CD4-positive, alpha-beta memory T cell (primary cell): ENCODE data around the gene CES2. TPM values are rescaled to one million over a fixed set of nuclear protein-coding genes. Genes with fewer than 3 reads are reported as not detected.

ENCODE experiments used
- CTCF ChIA-PET: fragments of 350-600 bp; sonication (Branson Sonifier 250); formaldehyde crosslinking; loops from one replicate; lab custom pipeline; 2021; ENCODE audit warnings: inconsistent platforms; ENCODE audit not compliant: partially characterized antibody; lab: Charles Lee
- POLR2A ChIA-PET: fragments of 350-600 bp; sonication (Branson Sonifier 250); formaldehyde crosslinking; loops from one replicate; lab custom pipeline; 2021; ENCODE audit not compliant: partially characterized antibody; lab: Charles Lee
- DNase-seq, 5 donors: peaks; one replicate each; pipeline versions ENCODE4 v3.0.0 to v3.0.0-alpha.2; 2020 to 2022; ENCODE audit warnings: mixed read lengths in 1 of 5
- H3K27ac ChIP-seq: one replicate; pipeline ENCODE4 v1.7.0; 2013; ENCODE audit warnings: low read depth, low read length
- H3K27me3 ChIP-seq: 2 replicates; pipeline ENCODE4 v1.7.0; 2013; ENCODE audit warnings: mild to moderate bottlenecking, low read length, moderate library complexity; ENCODE audit not compliant: insufficient read depth
- H3K36me3 ChIP-seq: 2 replicates; pipeline ENCODE4 v1.7.0; 2013; ENCODE audit warnings: mild to moderate bottlenecking, low read length, moderate library complexity; ENCODE audit not compliant: insufficient read depth
- H3K4me1 ChIP-seq: 2 replicates; pipeline ENCODE4 v1.7.0; 2013; ENCODE audit warnings: mild to moderate bottlenecking, low read length, moderate library complexity; ENCODE audit not compliant: insufficient read depth
- H3K4me3 ChIP-seq, 2 donors: one replicate each; pipeline ENCODE4 v1.7.0; 2013; ENCODE audit warnings: low read length in 2 of 2, mild to moderate bottlenecking in 1 of 2
- H3K9me3 ChIP-seq, 2 donors: one replicate each; pipeline ENCODE4 v1.7.0; 2013; ENCODE audit warnings: low read length in 2 of 2, control low read depth in 1 of 2; ENCODE audit not compliant: control insufficient read depth in 1 of 2
- H3K27ac Mint-ChIP-seq, 7 donors: one replicate each; pipeline ENCODE4 v1.8.0; 2020 to 2021; ENCODE audit warnings: mixed read lengths in 7 of 7, mild to moderate bottlenecking in 6 of 7, inconsistent platforms in 3 of 7, moderate library complexity in 3 of 7
- H3K27me3 Mint-ChIP-seq, 2 donors: one replicate each; pipeline ENCODE4 v1.8.0; 2020 to 2021; ENCODE audit warnings: mixed read lengths in 2 of 2
- H3K36me3 Mint-ChIP-seq, 2 donors: one replicate each; pipeline ENCODE4 v1.8.0; 2020 to 2021; ENCODE audit warnings: mixed read lengths in 2 of 2, inconsistent platforms in 1 of 2, mild to moderate bottlenecking in 1 of 2
- H3K4me1 Mint-ChIP-seq, 4 donors: one replicate each; pipeline ENCODE4 v1.8.0; 2020 to 2021; ENCODE audit warnings: mixed read lengths in 4 of 4, mild to moderate bottlenecking in 1 of 4
- H3K4me3 Mint-ChIP-seq, 8 donors: one replicate each; pipeline ENCODE4 v1.8.0; 2020 to 2021; ENCODE audit warnings: mixed read lengths in 8 of 8, mild to moderate bottlenecking in 7 of 8, moderate library complexity in 6 of 8, inconsistent platforms in 3 of 8
- H3K9me3 Mint-ChIP-seq, 8 donors: one replicate each; pipeline ENCODE4 v1.8.0; 2020 to 2021; ENCODE audit warnings: mixed read lengths in 8 of 8, mild to moderate bottlenecking in 5 of 8, inconsistent platforms in 3 of 8, moderate library complexity in 1 of 8
- intact Hi-C: fragments of 100-400 bp; cut with micrococcal nuclease; formaldehyde crosslinking; loops from one replicate; pipeline ENCODE4 v1.15.1; 2023
- polyA plus RNA-seq, 2 donors: library from polyadenylated mRNA; unstranded; fragments of 300-500 nt; fragmentation: Illumina TruSeq; gene quantifications; one replicate each; pipeline ENCODE4 v1.2.3, GENCODE V29; 2021
- total RNA-seq, 2 experiments: library from RNA; stranded (reverse); gene quantifications; one replicate each; pipeline ENCODE4 v1.2.3, GENCODE V29; 2021

CES2 gene
- total and polyA plus RNA-seq, 4 experiments from 2014 or later, result 25.4 to 51.0 (median 38.5) TPM

DNA sequence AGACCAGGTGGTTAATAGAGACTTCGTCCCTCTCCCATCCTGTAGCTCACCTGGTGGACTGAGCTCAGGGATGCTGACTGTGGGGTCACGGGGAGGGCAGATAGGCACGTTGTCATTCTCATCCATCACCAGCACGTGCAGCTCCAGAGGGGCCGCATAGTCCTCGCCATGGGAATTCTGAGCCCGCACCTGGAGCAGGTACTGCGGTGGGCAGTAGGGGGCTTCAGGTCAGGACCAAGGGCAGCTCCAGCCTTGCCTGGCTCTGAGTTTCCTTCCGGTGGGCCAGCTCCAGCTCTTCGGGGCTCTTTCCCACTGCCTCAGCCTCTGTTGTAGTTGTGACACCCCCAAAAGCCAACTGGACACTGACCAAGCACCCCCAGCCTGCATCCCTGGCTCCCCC lies 22.2 kb upstream of the CES2 start:
- Mint-ChIP-seq H3K4me3 (no peak overlapping the region), H3K9me3 (no peaks in the 10 kb centered on the region), H3K27me3 (peaks cover 0 to 1% of the 10 kb centered on the region in 2 donors), H3K36me3 (no peaks in the 10 kb centered on the region), H3K4me1 (no peaks in the 10 kb centered on the region), H3K27ac (no peak overlapping the region)
- no peaks in the 10 kb centered on the region for H3K27me3 ChIP-seq
- H3K36me3 ChIP-seq, result no peaks in the 10 kb centered on the region
- POLR2A ChIA-PET, result no interaction called here
- H3K27ac ChIP-seq, result no peak overlapping the region
- no peak overlapping the region for H3K4me3 ChIP-seq
- H3K4me1 ChIP-seq, result no peaks in the 10 kb centered on the region
- no peaks in the 10 kb centered on the region for H3K9me3 ChIP-seq
- intact Hi-C loops, result no loop called here
- no peak for DNase-seq
- CTCF ChIA-PET, result interaction anchor here (0.6 kb wide), 1 partner anchor 31 kb away, joined by 3 read pairs; no protein-coding TSS in a partner anchor

DNA sequence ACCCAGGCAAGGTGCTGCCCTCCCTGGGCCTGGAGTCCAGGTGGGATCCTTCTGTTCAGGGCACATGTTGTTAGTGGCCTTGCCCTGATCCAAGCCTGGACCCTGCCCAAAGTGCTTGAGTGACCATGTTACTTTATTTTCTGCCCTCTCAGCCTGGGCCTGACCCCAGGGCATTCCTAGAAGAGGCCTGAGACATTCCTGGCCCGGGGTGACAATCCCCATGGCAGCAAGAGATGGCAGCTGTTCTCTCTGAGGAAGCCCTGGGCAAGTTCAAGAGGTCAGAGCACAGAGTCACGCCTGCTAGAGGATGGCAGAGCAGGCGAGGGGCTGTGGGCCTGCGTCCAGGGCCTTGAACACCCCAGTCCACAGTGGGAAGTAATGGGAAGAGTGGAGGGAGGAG lies 21.6 kb upstream of the CES2 start:
- no peaks in the 10 kb centered on the region for H3K9me3 Mint-ChIP-seq
- CTCF ChIA-PET, result no interaction called here
- peaks cover 0 to 1% of the 10 kb centered on the region in 2 donors for H3K27me3 Mint-ChIP-seq
- H3K4me3 Mint-ChIP-seq, result no peak overlapping the region
- no peak overlapping the region for H3K27ac Mint-ChIP-seq
- POLR2A ChIA-PET, result no interaction called here
- Histone ChIP-seq H3K4me1 (no peaks in the 10 kb centered on the region), H3K4me3 (no peak overlapping the region), H3K27me3 (no peaks in the 10 kb centered on the region), H3K9me3 (no peaks in the 10 kb centered on the region), H3K36me3 (no peaks in the 10 kb centered on the region), H3K27ac (no peak overlapping the region)
- no peaks in the 10 kb centered on the region for H3K4me1 Mint-ChIP-seq
- no peaks in the 10 kb centered on the region for H3K36me3 Mint-ChIP-seq
- intact Hi-C loops, result no loop called here
- no peak for DNase-seq

DNA sequence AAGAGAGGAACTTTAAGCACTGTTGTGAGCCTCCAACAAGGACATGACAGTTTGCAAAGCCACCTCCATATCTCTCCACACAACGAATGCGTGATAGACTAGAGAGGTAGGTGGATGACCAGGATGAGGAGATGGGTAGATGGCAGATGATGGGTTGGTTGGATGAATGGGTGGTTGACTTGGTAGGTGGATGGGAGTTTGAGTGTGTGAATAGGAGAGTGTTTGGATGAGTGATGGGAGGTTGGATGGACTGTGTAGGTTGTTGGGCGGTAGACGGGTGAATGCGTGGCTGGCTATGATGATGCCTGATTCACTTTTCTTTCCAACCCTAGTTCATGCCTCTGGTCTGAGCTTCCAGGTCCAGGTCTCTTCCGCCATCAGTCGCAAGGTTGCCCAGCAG lies 20.8 kb upstream of the CES2 start:
- no peak overlapping the region for H3K27ac Mint-ChIP-seq
- CTCF ChIA-PET, result interaction anchor here (0.9 kb wide), 1 partner anchor 14 kb away, joined by 3 read pairs; no protein-coding TSS in a partner anchor

DNA sequence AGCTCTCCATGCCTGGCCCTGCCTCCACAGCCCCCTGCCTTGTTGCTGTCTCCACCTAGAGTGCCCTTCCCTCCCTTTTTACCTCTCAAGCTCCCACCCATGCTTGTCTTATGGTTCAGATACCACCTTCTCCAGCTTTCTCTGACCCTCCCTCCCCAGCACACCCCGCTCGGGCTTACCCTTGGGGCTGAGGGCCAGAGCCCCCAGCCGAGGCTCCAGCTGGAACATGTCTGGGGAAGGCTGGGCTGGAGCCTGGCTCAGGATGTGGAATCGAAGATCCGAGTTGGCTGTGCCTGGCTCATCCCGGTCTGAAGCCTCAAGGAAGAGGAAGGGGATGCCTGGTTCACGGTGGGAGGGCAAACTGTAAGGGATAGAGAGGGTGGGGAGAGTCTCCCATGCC lies 20.3 kb upstream of the CES2 start:
- POLR2A ChIA-PET, result interaction anchor here (1.2 kb wide), 1 partner anchor 19 kb away, joined by 3 read pairs; no protein-coding TSS in a partner anchor
- H3K9me3 ChIP-seq, result no peaks in the 10 kb centered on the region
- H3K36me3 Mint-ChIP-seq, result no peaks in the 10 kb centered on the region

More for the DNA sequence above, 20.8 kb upstream of the CES2 start:
- POLR2A ChIA-PET, result interaction anchor here (1.2 kb wide), 1 partner anchor 19 kb away, joined by 3 read pairs; no protein-coding TSS in a partner anchor
- no peaks in the 10 kb centered on the region for H3K9me3 Mint-ChIP-seq
- no peaks in the 10 kb centered on the region for H3K4me1 ChIP-seq
- H3K27me3 ChIP-seq, result no peaks in the 10 kb centered on the region
- intact Hi-C loops, result no loop called here
- H3K9me3 ChIP-seq, result no peaks in the 10 kb centered on the region
- H3K27ac ChIP-seq, result no peak overlapping the region
- H3K36me3 Mint-ChIP-seq, result no peaks in the 10 kb centered on the region
- peaks cover 3 to 4% of the 10 kb centered on the region in 2 donors for H3K27me3 Mint-ChIP-seq
- H3K4me3 ChIP-seq, result no peak overlapping the region
- no peak for DNase-seq
- no peaks in the 10 kb centered on the region for H3K36me3 ChIP-seq
- no peaks in the 10 kb centered on the region for H3K4me1 Mint-ChIP-seq
- H3K4me3 Mint-ChIP-seq, result no peak overlapping the region

DNA sequence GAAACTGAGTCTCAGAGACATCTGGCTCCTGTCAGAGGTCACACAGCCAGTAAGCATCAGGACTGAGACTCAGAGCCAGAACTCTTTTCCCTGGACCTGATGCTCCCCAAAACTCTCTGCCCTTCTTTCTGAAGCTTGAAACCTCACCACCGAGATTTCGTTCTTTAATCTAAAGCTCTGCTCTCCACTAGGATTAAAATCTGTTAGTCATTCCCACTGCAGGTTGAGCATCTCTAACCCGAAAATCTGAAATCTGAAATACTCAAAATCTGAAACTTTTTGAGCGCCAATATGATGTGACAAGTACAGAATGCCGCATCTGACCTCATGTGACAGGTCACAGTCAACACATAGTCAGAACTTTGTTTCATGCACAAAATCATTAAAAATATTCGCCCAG lies 18.8 kb upstream of the CES2 start:
- CTCF ChIA-PET, result no interaction called here
- intact Hi-C loops, result no loop called here
- peaks cover 5 to 6% of the 10 kb centered on the region in 2 donors for H3K27me3 Mint-ChIP-seq

More for the DNA sequence above, 20.3 kb upstream of the CES2 start:
- CTCF ChIA-PET, result interaction anchor here (0.9 kb wide), 1 partner anchor 14 kb away, joined by 3 read pairs; no protein-coding TSS in a partner anchor
- peak in 1 of 5 donors; percentile 13 for DNase-seq
- H3K4me1 ChIP-seq, result no peaks in the 10 kb centered on the region
- H3K27ac ChIP-seq, result no peak overlapping the region
- Mint-ChIP-seq H3K4me1 (no peaks in the 10 kb centered on the region), H3K27ac (no peak overlapping the region), H3K4me3 (no peak overlapping the region), H3K9me3 (no peaks in the 10 kb centered on the region), H3K27me3 (peaks cover 3 to 4% of the 10 kb centered on the region in 2 donors)
- H3K27me3 ChIP-seq, result no peaks in the 10 kb centered on the region
- H3K4me3 ChIP-seq, result no peak overlapping the region
- H3K36me3 ChIP-seq, result no peaks in the 10 kb centered on the region
- intact Hi-C loops, result no loop called here

DNA sequence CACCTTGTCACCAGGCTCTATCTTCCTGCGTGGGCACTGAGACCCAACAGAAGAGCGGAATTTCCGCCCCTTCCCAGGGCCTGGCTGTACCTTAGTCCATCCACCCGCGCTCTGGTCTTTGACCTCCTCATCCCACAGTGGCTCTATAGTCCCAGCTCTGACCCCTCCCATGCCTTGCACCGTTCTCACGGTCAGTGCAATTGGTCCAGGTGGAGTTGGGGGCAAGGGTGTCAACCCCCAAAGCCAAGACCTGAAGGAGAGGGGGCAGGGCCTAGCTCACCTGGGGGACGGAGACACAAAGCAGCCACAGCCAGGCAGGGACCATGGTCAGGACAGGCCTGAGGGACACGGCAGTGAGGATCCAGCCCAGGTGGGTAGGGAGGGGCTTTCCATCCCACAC lies 17.6 kb upstream of the CES2 start:
- Histone ChIP-seq H3K36me3 (no peaks in the 10 kb centered on the region), H3K4me3 (no peak overlapping the region), H3K4me1 (no peaks in the 10 kb centered on the region), H3K27me3 (no peaks in the 10 kb centered on the region), H3K9me3 (no peaks in the 10 kb centered on the region), H3K27ac (no peak overlapping the region)
- POLR2A ChIA-PET, result no interaction called here
- no peak for DNase-seq
- Mint-ChIP-seq H3K36me3 (no peaks in the 10 kb centered on the region), H3K4me1 (no peaks in the 10 kb centered on the region), H3K9me3 (no peaks in the 10 kb centered on the region), H3K27ac (no peak overlapping the region), H3K27me3 (peaks cover 5 to 6% of the 10 kb centered on the region in 2 donors), H3K4me3 (no peak overlapping the region)
- CTCF ChIA-PET, result interaction anchor here (0.9 kb wide), 1 partner anchor 127 kb away, joined by 3 read pairs; no protein-coding TSS in a partner anchor
- intact Hi-C loops, result no loop called here

More for the DNA sequence above, 18.8 kb upstream of the CES2 start:
- POLR2A ChIA-PET, result no interaction called here
- no peaks in the 10 kb centered on the region for H3K4me1 Mint-ChIP-seq
- no peak overlapping the region for H3K4me3 ChIP-seq
- no peak overlapping the region for H3K4me3 Mint-ChIP-seq
- H3K27me3 ChIP-seq, result no peaks in the 10 kb centered on the region
- H3K9me3 ChIP-seq, result no peaks in the 10 kb centered on the region
- H3K9me3 Mint-ChIP-seq, result no peaks in the 10 kb centered on the region
- no peaks in the 10 kb centered on the region for H3K4me1 ChIP-seq
- no peaks in the 10 kb centered on the region for H3K36me3 ChIP-seq
- H3K27ac Mint-ChIP-seq, result no peak overlapping the region
- H3K36me3 Mint-ChIP-seq, result no peaks in the 10 kb centered on the region
- peak in 1 of 5 donors; percentile 18 for DNase-seq
- no peak overlapping the region for H3K27ac ChIP-seq

DNA sequence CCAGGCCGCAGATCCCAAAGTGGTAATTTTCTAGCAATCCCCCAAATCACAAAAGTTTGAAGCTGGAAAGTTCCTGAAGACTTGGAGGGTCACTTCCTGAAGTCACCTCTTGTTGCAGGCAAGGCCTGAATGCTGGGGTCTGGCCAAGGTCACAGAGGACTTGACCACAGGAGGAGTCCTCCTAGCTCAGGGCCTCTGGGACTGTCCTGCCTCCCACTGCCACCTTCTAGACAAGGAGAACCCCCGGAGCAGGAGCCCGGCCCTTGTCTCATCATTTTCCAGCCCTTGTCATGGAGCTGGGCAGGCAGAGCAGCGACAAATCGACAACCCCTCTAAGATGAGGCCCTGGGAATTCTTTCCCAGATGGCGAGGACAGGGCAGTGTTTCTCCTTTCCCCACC lies 17.0 kb upstream of the CES2 start:
- Mint-ChIP-seq H3K27me3 (peaks cover 11% of the 10 kb centered on the region in 2 donors), H3K9me3 (no peaks in the 10 kb centered on the region), H3K4me3 (no peak overlapping the region), H3K4me1 (no peaks in the 10 kb centered on the region), H3K27ac (no peak overlapping the region), H3K36me3 (no peaks in the 10 kb centered on the region)
- Histone ChIP-seq H3K9me3 (no peaks in the 10 kb centered on the region), H3K4me3 (no peak overlapping the region), H3K36me3 (no peaks in the 10 kb centered on the region), H3K27me3 (no peaks in the 10 kb centered on the region), H3K4me1 (no peaks in the 10 kb centered on the region), H3K27ac (no peak overlapping the region)
- ChIA-PET CTCF (interaction anchor here (0.9 to 1.1 kb wide), 2 partner anchors 88 to 126 kb away, joined by 3 read pairs; partner anchors contain the start of gene NAE1), POLR2A (no interaction called here)
- intact Hi-C loops, result no loop called here
- peak in 1 of 5 donors; percentile 16 for DNase-seq
